ENCODE results near the gene FBXW11.

- TF ChIP-seq CTCF (IDR thresholded peaks at IDR 0.05 in 2 of 3, conservative IDR thresholded peaks at IDR 0.05 in 1 of 3; ENCODE audit: control insufficient read depth in 2 of 3, extremely low read depth in 1 of 3, insufficient read depth in 1 of 3, low read depth in 3 of 3, low read length in 3 of 3) = no peak
- no peak for TF ChIP-seq ETV6 (conservative IDR thresholded peaks at IDR 0.05 in 1 of 2, IDR thresholded peaks at IDR 0.05 in 1 of 2; ENCODE audit: borderline replicate concordance in 1 of 2, low read depth in 1 of 2)
- no peak for TF ChIP-seq JUNB (IDR thresholded peaks at IDR 0.05)
- no peak for TF ChIP-seq E2F4 (IDR thresholded peaks at IDR 0.05; ENCODE audit: low read depth, low read length)
- no peak for TF ChIP-seq BMI1 (IDR thresholded peaks at IDR 0.05; ENCODE audit: borderline replicate concordance)
- no peak for TF ChIP-seq SP1 (IDR thresholded peaks at IDR 0.05; ENCODE audit: low read depth, low read length)
- TF ChIP-seq FOS (IDR thresholded peaks at IDR 0.05; ENCODE audit: borderline replicate concordance, extremely low read depth, insufficient read length) = no peak
- TF ChIP-seq EZH2 (IDR thresholded peaks at IDR 0.05; ENCODE audit: borderline replicate concordance, control insufficient read depth, low read depth, low read length) = no peak
- TF ChIP-seq, protein P1, sequence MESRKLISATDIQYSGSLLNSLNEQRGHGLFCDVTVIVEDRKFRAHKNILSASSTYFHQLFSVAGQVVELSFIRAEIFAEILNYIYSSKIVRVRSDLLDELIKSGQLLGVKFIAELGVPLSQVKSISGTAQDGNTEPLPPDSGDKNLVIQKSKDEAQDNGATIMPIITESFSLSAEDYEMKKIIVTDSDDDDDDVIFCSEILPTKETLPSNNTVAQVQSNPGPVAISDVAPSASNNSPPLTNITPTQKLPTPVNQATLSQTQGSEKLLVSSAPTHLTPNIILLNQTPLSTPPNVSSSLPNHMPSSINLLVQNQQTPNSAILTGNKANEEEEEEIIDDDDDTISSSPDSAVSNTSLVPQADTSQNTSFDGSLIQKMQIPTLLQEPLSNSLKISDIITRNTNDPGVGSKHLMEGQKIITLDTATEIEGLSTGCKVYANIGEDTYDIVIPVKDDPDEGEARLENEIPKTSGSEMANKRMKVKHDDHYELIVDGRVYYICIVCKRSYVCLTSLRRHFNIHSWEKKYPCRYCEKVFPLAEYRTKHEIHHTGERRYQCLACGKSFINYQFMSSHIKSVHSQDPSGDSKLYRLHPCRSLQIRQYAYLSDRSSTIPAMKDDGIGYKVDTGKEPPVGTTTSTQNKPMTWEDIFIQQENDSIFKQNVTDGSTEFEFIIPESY (IDR thresholded peaks at IDR 0.05) = no peak
- TF ChIP-seq EGR1 (IDR thresholded peaks at IDR 0.05; ENCODE audit: borderline replicate concordance in 1 of 2, low read depth in 2 of 2, low read length in 2 of 2) = no peak
- no peak for TF ChIP-seq NFIC (IDR thresholded peaks at IDR 0.05; ENCODE audit: low read depth, low read length)
- no peak for TF ChIP-seq SIN3A (IDR thresholded peaks at IDR 0.05; ENCODE audit: low read depth, low read length)
- TF ChIP-seq RAD21 (IDR thresholded peaks at IDR 0.05; ENCODE audit: insufficient read depth, low read depth, low read length) = no peak
Observed at GRCh38 chr5:172008111-172008455, 1.6 kb upstream of the FBXW11 start.
